Panc1 (cell line): Measurements from ENCODE around the gene SLC2A11. TPM values are rescaled to one million over a fixed set of nuclear protein-coding genes. Genes with fewer than 3 reads are reported as not detected.

Experiments
- ATAC-seq: fragments of 200-7000 bp; cut with Tn5 transposase; 2 replicates; pipeline ENCODE4 v1.9.1; 2020; ENCODE audit warnings: mild to moderate bottlenecking, moderate library complexity
- BruUV-seq: library from RNA; stranded (reverse); fragments of 400-500 nt; replicated peaks from 2 replicates; lab custom pipeline; 2021; lab: Mats Ljungman, UMichigan
- CTCF ChIA-PET: fragments of 300-600 bp; sonication (Branson Sonifier 250); formaldehyde crosslinking; loops from one replicate; lab custom pipeline; 2022; ENCODE audit warnings: antibody characterized with exemption; lab: Charles Lee
- POLR2A ChIA-PET: fragments of 300-600 bp; sonication (Branson Sonifier 250); formaldehyde crosslinking; loops from one replicate; lab custom pipeline; 2022; ENCODE audit warnings: antibody characterized with exemption; lab: Charles Lee
- DNase-seq: peaks from one replicate; pipeline ENCODE4 v3.0.0-alpha.2; 2010; ENCODE audit warnings: low read depth, low spot score
- H3K27ac ChIP-seq: 2 replicates; pipeline ENCODE4 v1.5.1; 2011; ENCODE audit warnings: mild to moderate bottlenecking, low read length, inconsistent platforms
- H3K27me3 ChIP-seq: fragments of 200-500 bp; sonication (Bioruptor generic); 2 replicates; pipeline ENCODE4 v1.6.0; 2014; ENCODE audit warnings: low read length, inconsistent platforms; ENCODE audit not compliant: control insufficient read depth, insufficient read depth
- H3K36me3 ChIP-seq: fragments of 200-500 bp; sonication (Bioruptor generic); 2 replicates; pipeline ENCODE4 v1.5.1; 2014; ENCODE audit warnings: inconsistent platforms, mild to moderate bottlenecking, low read length, moderate library complexity; ENCODE audit not compliant: control insufficient read depth, insufficient read depth
- H3K4me1 ChIP-seq: 2 replicates; pipeline ENCODE4 v1.5.1; 2011; ENCODE audit warnings: inconsistent platforms, mild to moderate bottlenecking, low read length, moderate library complexity; ENCODE audit not compliant: control insufficient read depth, insufficient read depth
- H3K4me3 ChIP-seq, 2 experiments: 2 replicates each; pipeline ENCODE4 v1.5.1; 2011 to 2012; ENCODE audit warnings: low read depth in 2 of 2, low read length in 2 of 2, mild to moderate bottlenecking in 2 of 2, inconsistent platforms in 1 of 2, moderate library complexity in 1 of 2
- H3K9me3 ChIP-seq: fragments of 200-500 bp; sonication (Bioruptor generic); 2 replicates; pipeline ENCODE4 v1.5.1; 2014; ENCODE audit warnings: low read depth, mild to moderate bottlenecking, inconsistent platforms, low read length, moderate library complexity; ENCODE audit not compliant: control insufficient read depth, insufficient read depth
- POLR2AphosphoS5 ChIP-seq: IDR thresholded peaks from 2 replicates; pipeline ENCODE4 v1.6.1; 2012; ENCODE audit warnings: mild to moderate bottlenecking, low read depth, low read length, moderate library complexity
- SIN3A ChIP-seq: IDR thresholded peaks from 2 replicates; pipeline ENCODE4 v1.6.1; 2012; ENCODE audit warnings: low read depth, mild to moderate bottlenecking, low read length, moderate library complexity, borderline replicate concordance; ENCODE audit not compliant: insufficient read depth
- TCF7L2 ChIP-seq: IDR thresholded peaks from 2 replicates; pipeline ENCODE4 v1.6.1; 2011; ENCODE audit warnings: mild to moderate bottlenecking, low read depth, low read length, inconsistent platforms
- in situ Hi-C: cut with HindIII; loops from 2 replicates; pipeline ENCODE4 v1.10.0; 2016; ENCODE audit warnings: low sequenced_read_pairs, low pct_unique_long_range_greater_than_20kb
- intact Hi-C: fragments of 100-400 bp; cut with micrococcal nuclease; formaldehyde crosslinking; loops from one replicate; pipeline ENCODE4 v1.10.0; 2022; ENCODE audit not compliant: unreplicated experiment
- total RNA-seq: library from RNA; stranded (reverse); gene quantifications from one replicate; pipeline ENCODE4 v1.2.1, GENCODE V29; 2021; ENCODE audit not compliant: unreplicated experiment
- TF ChIP-seq, protein P1 (sequence below): fragments of 450-650 bp; IDR thresholded peaks from 2 replicates; pipeline ENCODE4 v1.5.1; 2017; ENCODE audit warnings: mild to moderate bottlenecking
- TF ChIP-seq, protein P2 (sequence below), 2 experiments: IDR thresholded peaks; 2 replicates each; pipeline ENCODE4 v1.6.1; 2011 to 2012; ENCODE audit warnings: low read depth in 2 of 2, control low read depth in 1 of 2, low read length in 1 of 2, mild to moderate bottlenecking in 1 of 2, moderate library complexity in 1 of 2; ENCODE audit not compliant: insufficient read depth in 1 of 2

Gene SLC2A11
- total RNA-seq, 1 experiment from 2014 or later, result 33.8 TPM

DNA sequence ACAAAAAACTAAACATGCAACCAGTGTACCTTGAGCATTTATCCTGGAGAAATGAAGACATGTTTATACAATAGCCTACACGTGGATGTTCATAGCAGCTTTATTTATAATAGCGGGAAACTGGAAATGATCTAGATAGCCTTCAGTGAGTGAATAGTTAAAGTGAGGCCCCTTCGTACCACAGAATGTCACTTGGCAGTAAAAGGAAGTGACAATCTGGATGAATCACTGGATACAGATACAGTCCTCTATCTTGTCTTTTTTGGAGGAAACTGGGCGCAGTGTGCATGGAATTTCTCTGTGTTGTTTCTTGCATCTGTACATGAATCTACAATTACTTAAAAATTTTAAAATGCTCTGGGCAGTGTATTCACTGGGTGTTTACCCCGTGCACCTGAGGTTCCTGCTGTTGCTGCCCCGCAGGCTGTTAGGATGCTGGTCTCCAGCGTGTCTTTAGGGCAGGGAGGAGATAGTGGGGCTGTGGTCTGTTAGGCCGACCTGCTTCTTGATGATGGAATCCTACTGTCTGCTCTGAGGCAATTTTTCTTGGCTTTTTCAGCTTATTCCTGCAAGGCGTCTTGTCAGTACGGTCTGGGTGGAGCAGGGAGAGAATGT, 42.0 kb upstream of the SLC2A11 start:
- TF ChIP-seq, protein P1, sequence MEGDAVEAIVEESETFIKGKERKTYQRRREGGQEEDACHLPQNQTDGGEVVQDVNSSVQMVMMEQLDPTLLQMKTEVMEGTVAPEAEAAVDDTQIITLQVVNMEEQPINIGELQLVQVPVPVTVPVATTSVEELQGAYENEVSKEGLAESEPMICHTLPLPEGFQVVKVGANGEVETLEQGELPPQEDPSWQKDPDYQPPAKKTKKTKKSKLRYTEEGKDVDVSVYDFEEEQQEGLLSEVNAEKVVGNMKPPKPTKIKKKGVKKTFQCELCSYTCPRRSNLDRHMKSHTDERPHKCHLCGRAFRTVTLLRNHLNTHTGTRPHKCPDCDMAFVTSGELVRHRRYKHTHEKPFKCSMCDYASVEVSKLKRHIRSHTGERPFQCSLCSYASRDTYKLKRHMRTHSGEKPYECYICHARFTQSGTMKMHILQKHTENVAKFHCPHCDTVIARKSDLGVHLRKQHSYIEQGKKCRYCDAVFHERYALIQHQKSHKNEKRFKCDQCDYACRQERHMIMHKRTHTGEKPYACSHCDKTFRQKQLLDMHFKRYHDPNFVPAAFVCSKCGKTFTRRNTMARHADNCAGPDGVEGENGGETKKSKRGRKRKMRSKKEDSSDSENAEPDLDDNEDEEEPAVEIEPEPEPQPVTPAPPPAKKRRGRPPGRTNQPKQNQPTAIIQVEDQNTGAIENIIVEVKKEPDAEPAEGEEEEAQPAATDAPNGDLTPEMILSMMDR, result no peak
- TF ChIP-seq SIN3A (no peak), TCF7L2 (no peak), POLR2AphosphoS5 (no peak)
- TF ChIP-seq, protein P2, sequence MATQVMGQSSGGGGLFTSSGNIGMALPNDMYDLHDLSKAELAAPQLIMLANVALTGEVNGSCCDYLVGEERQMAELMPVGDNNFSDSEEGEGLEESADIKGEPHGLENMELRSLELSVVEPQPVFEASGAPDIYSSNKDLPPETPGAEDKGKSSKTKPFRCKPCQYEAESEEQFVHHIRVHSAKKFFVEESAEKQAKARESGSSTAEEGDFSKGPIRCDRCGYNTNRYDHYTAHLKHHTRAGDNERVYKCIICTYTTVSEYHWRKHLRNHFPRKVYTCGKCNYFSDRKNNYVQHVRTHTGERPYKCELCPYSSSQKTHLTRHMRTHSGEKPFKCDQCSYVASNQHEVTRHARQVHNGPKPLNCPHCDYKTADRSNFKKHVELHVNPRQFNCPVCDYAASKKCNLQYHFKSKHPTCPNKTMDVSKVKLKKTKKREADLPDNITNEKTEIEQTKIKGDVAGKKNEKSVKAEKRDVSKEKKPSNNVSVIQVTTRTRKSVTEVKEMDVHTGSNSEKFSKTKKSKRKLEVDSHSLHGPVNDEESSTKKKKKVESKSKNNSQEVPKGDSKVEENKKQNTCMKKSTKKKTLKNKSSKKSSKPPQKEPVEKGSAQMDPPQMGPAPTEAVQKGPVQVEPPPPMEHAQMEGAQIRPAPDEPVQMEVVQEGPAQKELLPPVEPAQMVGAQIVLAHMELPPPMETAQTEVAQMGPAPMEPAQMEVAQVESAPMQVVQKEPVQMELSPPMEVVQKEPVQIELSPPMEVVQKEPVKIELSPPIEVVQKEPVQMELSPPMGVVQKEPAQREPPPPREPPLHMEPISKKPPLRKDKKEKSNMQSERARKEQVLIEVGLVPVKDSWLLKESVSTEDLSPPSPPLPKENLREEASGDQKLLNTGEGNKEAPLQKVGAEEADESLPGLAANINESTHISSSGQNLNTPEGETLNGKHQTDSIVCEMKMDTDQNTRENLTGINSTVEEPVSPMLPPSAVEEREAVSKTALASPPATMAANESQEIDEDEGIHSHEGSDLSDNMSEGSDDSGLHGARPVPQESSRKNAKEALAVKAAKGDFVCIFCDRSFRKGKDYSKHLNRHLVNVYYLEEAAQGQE (IDR thresholded peaks at IDR 0.05; ENCODE audit: insufficient read depth in 1 of 2, low read depth in 2 of 2, low read length in 1 of 2), result no peak
- Histone ChIP-seq H3K27me3 (no peaks in the 10 kb centered on the region), H3K4me3 (no peak overlapping the region), H3K27ac (no peak overlapping the region), H3K36me3 (peaks cover 4% of the 10 kb centered on the region; the same call in 1 of the 2 replicates), H3K4me1 (no peaks in the 10 kb centered on the region), H3K9me3 (no peaks in the 10 kb centered on the region)
- in situ Hi-C loops (no loop called here), intact Hi-C loops (no loop called here)
- ChIA-PET CTCF (interaction anchor here (0.6 kb wide), 1 partner anchor 42 kb away, joined by 7 read pairs; the partner anchor contains the start of gene SLC2A11), POLR2A (no interaction called here)
- no TSS peak for BruUV-seq
- DNase-seq (no peak), ATAC-seq (no peak)

DNA sequence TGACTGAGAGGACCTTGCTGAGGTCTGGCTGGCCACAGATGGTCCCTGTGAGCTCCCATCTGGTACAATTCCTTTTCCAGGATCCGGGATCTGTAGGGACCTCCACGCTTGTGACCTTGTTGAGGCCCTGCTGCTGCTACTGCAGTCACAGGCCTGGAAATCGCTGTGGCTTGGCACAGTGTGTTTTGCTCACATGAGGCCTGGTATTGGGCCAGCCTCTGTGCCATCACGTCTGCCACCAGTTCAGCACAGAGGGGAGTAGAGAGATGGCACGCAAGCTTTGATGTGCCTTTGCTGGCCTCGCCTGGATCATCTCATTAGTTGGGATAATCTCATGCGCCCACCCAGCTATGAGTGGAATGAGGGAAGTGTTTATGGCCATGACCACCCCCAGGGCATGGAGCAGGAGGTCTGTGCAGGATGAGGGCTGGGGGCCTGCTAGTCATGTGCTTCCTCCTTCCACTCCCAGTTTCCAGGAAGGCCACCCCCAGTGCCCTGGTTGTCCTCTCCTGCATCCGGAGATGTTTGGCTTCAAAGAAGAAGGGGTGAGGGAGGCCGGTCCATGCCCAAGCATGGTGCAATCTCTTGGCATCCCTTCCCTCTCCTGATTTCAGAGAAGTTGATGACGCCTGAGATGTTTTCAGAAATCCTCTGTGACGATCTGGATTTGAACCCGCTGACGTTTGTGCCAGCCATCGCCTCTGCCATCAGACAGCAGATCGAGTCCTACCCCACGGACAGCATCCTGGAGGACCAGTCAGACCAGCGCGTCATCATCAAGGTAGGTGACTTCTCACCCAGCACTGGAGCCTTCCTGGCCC, 41.3 kb upstream of the SLC2A11 start:
- Histone ChIP-seq H3K4me3 (no peak overlapping the region), H3K4me1 (no peaks in the 10 kb centered on the region), H3K36me3 (peaks cover 3% of the 10 kb centered on the region; the same call in 1 of the 2 replicates), H3K27me3 (no peaks in the 10 kb centered on the region), H3K27ac (no peak overlapping the region), H3K9me3 (no peaks in the 10 kb centered on the region)
- intact Hi-C loops (no loop called here), in situ Hi-C loops (no loop called here)
- TF ChIP-seq POLR2AphosphoS5 (no peak), TCF7L2 (no peak), SIN3A (no peak)
- TF ChIP-seq, protein P2 (IDR thresholded peaks at IDR 0.05; ENCODE audit: insufficient read depth in 1 of 2, low read depth in 2 of 2, low read length in 1 of 2), result no peak
- TF ChIP-seq, protein P1, result no peak
- DNase-seq, result no peak
- POLR2A ChIA-PET, result no interaction called here
- no peak for ATAC-seq
- no TSS peak for BruUV-seq
- CTCF ChIA-PET, result interaction anchor here (0.6 kb wide), 1 partner anchor 41 kb away, joined by 7 read pairs; the partner anchor contains the start of gene SLC2A11
